Measurements from ENCODE around the gene MMP17.

Gene MMP17

DNA sequence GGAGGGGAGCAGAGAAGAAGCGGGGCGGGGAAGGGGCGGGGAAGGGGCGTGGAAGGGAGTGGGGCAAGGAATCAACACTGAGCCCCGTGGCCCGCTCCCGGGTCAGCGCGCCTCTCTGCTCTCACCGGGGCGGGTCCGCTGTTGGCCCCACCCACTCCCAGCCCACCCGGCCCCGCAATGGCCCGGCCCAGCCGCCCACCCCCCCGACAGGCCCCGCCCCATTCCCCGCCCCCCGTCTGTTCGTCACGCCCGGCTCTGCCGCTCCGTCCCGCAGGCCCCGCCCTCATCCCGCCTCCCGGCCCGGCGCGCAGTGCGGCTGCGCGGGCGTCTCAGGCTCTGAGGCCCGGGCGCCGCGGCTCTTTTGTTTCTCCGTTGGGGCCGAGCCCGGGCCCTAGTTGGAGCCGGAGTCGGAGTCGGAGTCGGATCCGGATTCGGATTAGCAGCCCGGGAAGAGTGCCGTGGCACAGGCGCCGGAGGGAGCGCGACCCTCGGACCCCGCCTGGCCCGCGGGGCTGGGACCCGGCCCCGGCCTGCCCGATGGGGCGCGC lies 66.2 kb downstream of the MMP17 start, which contains the start of gene ULK1:
TSS of gene ULK1 (plus strand) at position 310 of the 548 bp plus-strand sequence. CDS start 380 bp downstream, outside the sequence.
- Histone ChIP-seq H3K36me3 (ENCODE audit: control insufficient read depth in 1 of 2, insufficient read depth in 2 of 2, low read length in 2 of 2) (peaks cover 0 to 4% of the 10 kb centered on the region in 2 donors), H3K27ac (ENCODE audit: low read length) (peak within 1 kb of the TSS; percentile 72), H3K9me3 (ENCODE audit: control insufficient read depth in 1 of 2, low read length in 2 of 2) (no peaks in the 10 kb centered on the region), H3K4me1 (ENCODE audit: control insufficient read depth in 1 of 2, insufficient read depth in 2 of 2, low read length in 2 of 2) (peaks cover 10 to 23% of the 10 kb centered on the region in 2 donors), H3K27me3 (ENCODE audit: low read depth, low read length) (no peaks in the 10 kb centered on the region), H3K4me3 (ENCODE audit: low read depth in 1 of 2, low read length in 2 of 2) (peak within 1 kb of the TSS; percentile 67 to 85)

DNA sequence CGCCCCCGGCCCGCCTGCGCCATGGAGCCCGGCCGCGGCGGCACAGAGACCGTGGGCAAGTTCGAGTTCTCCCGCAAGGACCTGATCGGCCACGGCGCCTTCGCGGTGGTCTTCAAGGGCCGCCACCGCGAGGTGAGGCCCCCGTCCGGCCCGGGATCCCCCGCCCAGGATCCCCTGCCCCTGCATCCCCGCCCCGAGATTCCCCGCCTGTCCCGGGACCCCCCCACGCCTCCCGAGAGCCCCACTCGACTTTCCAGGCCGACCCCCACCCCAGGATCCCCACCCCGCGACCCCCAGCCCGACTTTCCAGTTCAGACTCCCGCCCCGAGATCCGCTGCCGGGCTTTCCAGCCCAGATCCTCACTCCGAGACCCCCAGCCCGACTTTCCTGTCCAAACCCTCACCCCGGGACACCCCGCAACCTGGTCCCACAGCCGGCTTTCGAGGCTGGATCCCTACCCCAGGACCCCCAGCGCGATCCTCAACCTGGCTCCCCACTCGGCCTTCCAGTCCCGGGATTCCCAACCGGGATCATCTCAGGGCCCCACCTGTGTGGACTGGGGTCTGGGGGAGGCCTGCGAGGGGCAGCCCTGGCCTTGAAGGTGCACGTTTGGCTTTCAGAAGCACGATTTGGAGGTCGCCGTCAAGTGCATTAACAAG lies 66.9 kb downstream of the MMP17 start:
- H3K4me3 ChIP-seq (ENCODE audit: low read depth in 1 of 2, low read length in 2 of 2), result peak overlapping the region; percentile 67 to 85
- H3K9me3 ChIP-seq (ENCODE audit: control insufficient read depth in 1 of 2, low read length in 2 of 2), result no peaks in the 10 kb centered on the region
- H3K4me1 ChIP-seq (ENCODE audit: control insufficient read depth in 1 of 2, insufficient read depth in 2 of 2, low read length in 2 of 2), result peaks cover 10 to 28% of the 10 kb centered on the region in 2 donors
- peak overlapping the region; percentile 72 for H3K27ac ChIP-seq (ENCODE audit: low read length)
- peaks cover 0 to 4% of the 10 kb centered on the region in 2 donors for H3K36me3 ChIP-seq (ENCODE audit: control insufficient read depth in 1 of 2, insufficient read depth in 2 of 2, low read length in 2 of 2)
- no peaks in the 10 kb centered on the region for H3K27me3 ChIP-seq (ENCODE audit: low read depth, low read length)

DNA sequence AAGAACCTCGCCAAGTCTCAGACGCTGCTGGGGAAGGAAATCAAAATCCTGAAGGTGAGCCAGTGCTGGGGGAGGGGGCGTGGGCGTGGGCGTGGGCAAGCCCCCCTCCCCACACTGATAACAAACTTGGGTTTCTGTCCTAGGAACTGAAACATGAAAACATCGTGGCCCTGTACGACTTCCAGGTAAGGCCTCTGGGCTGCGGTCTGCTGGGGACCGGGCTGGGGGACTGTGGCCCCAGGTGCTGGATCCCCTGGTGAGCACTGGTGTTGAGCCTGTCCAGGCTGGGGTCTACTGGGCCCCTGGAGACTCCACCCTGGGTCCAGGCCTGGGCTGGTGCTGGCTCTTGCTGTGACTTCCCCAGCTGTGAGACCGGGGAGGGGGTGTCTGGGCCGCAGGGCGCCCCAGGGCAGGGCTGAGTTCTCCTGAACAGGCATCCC lies 67.5 kb downstream of the MMP17 start:
- peaks cover 0 to 8% of the 10 kb centered on the region in 2 donors for H3K36me3 ChIP-seq (ENCODE audit: control insufficient read depth in 1 of 2, insufficient read depth in 2 of 2, low read length in 2 of 2)
- H3K27ac ChIP-seq (ENCODE audit: low read length), result peak overlapping the region; percentile 72
- no peaks in the 10 kb centered on the region for H3K27me3 ChIP-seq (ENCODE audit: low read depth, low read length)
- peaks cover 10 to 32% of the 10 kb centered on the region in 2 donors for H3K4me1 ChIP-seq (ENCODE audit: control insufficient read depth in 1 of 2, insufficient read depth in 2 of 2, low read length in 2 of 2)
- H3K4me3 ChIP-seq (ENCODE audit: low read depth in 1 of 2, low read length in 2 of 2), result peak overlapping the region; percentile 67 to 85
- no peaks in the 10 kb centered on the region for H3K9me3 ChIP-seq (ENCODE audit: control insufficient read depth in 1 of 2, low read length in 2 of 2)

DNA sequence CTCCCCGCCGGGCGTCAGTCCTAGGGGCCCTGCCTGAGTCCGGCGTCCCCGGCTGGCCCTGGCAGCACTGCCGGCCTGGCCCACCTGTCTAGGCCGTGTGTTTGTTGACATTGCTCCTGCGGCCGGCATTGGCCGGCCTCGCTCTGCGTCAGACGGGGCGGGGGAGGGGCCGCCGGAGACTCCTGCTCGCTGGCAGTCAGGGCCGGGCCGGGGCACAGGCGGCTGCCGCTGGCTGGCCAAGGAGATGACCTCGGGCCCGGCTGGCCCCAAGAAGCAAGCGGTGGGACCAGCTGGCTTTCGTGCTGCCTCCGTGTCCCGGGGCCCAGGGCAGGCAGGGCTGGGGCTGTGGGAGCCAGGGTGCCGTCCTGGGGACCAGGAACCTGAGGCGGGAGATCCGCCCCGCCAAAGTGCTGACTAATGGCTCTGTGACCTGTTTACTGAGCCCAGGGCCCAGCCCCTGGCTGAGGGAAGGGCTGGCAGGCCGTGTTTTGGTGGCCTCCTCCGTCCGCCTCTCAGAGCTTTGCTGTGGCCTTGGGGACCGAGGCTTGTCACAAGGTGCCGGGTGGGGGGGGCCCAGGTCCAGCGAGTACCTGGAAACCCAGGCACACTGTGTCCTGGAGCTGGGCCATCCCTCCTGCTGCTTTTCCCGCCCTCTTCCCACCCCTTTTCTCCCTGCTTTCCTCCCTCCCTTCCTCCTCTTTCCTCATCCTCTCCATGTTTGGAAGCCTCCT lies 68.1 kb downstream of the MMP17 start:
- Histone ChIP-seq H3K36me3 (ENCODE audit: control insufficient read depth in 1 of 2, insufficient read depth in 2 of 2, low read length in 2 of 2) (peaks cover 0 to 9% of the 10 kb centered on the region in 2 donors), H3K4me1 (ENCODE audit: control insufficient read depth in 1 of 2, insufficient read depth in 2 of 2, low read length in 2 of 2) (peaks cover 10 to 33% of the 10 kb centered on the region in 2 donors), H3K9me3 (ENCODE audit: control insufficient read depth in 1 of 2, low read length in 2 of 2) (no peaks in the 10 kb centered on the region), H3K27ac (ENCODE audit: low read length) (peak overlapping the region; percentile 72), H3K4me3 (ENCODE audit: low read depth in 1 of 2, low read length in 2 of 2) (peak overlapping the region; percentile 67 to 85), H3K27me3 (ENCODE audit: low read depth, low read length) (no peaks in the 10 kb centered on the region)

DNA sequence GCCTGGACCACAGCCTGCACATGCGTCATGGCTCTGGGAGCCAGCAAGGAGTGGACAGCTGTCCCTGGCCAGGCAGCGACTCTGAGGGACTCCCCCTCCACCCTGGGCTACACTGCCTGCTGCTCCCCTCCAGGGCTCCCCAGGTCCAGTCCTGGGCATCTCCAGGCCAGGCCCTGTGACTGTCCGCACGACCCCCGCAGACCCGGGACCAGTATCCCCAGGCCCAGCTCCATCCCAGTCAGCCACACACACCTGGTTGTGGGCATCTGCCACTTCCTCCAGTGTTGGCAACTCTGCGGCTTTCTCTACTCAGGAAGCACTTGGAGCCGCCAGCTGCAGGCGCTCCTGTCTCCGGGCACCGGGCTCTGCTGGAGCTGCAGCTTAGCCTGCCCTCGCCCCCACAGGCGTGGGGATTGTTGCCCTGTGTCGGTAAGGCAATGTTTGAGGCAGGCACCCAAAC lies 68.6 kb downstream of the MMP17 start:
- H3K27ac ChIP-seq (ENCODE audit: low read length), result peak overlapping the region; percentile 72
- H3K4me1 ChIP-seq (ENCODE audit: control insufficient read depth in 1 of 2, insufficient read depth in 2 of 2, low read length in 2 of 2), result peaks cover 10 to 39% of the 10 kb centered on the region in 2 donors
- H3K36me3 ChIP-seq (ENCODE audit: control insufficient read depth in 1 of 2, insufficient read depth in 2 of 2, low read length in 2 of 2), result peaks cover 0 to 9% of the 10 kb centered on the region in 2 donors
- no peaks in the 10 kb centered on the region for H3K27me3 ChIP-seq (ENCODE audit: low read depth, low read length)
- peak overlapping the region; percentile 67 to 85 for H3K4me3 ChIP-seq (ENCODE audit: low read depth in 1 of 2, low read length in 2 of 2)
- H3K9me3 ChIP-seq (ENCODE audit: control insufficient read depth in 1 of 2, low read length in 2 of 2), result no peaks in the 10 kb centered on the region

DNA sequence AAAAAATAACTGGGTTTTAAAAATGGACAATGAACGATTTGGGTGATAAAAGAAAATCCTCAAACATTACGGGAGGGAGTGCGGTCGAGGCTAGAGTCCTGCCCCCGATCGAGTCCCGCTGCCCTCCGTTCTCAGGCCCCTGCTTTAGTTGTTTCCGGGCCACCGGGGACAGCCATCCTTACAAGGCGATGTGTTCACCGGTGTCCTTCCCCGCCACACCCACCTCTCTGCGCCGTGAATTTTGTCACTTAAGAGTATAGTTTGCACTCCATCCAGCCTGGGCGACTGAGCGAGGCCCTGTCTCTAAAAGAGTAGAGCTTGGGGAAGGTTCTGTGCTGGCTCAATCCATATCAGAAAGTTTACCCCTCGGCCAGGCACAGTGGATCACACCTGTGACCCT lies 69.1 kb downstream of the MMP17 start:
- Histone ChIP-seq H3K27me3 (ENCODE audit: low read depth, low read length) (no peaks in the 10 kb centered on the region), H3K9me3 (ENCODE audit: control insufficient read depth in 1 of 2, low read length in 2 of 2) (no peaks in the 10 kb centered on the region), H3K4me3 (ENCODE audit: low read depth in 1 of 2, low read length in 2 of 2) (peak overlapping the region in 1 of 2 donors; percentile 85), H3K36me3 (ENCODE audit: control insufficient read depth in 1 of 2, insufficient read depth in 2 of 2, low read length in 2 of 2) (peaks cover 0 to 9% of the 10 kb centered on the region in 2 donors), H3K4me1 (ENCODE audit: control insufficient read depth in 1 of 2, insufficient read depth in 2 of 2, low read length in 2 of 2) (peaks cover 10 to 43% of the 10 kb centered on the region in 2 donors), H3K27ac (ENCODE audit: low read length) (peak overlapping the region; percentile 72)

DNA sequence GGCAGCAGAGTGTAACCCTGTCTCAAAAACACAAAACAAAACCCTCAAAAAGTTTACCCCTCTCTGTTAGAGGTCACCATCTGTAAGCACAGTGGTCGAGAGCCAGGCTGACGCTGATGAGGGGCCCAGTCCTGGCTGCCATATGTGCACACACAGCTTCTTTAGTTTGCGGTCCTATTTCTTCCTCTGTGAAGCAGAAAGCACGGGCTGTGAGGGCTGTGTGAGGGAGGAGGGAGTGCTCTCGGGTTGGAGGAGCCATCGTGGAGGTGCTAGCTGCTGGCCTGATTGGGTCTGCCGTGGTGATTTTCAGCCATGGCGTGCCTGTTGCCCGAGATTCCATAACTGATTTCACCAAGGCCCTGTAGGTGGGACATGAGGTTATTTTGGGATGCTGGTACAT lies 69.7 kb downstream of the MMP17 start:
- Histone ChIP-seq H3K9me3 (ENCODE audit: control insufficient read depth in 1 of 2, low read length in 2 of 2) (no peaks in the 10 kb centered on the region), H3K36me3 (ENCODE audit: control insufficient read depth in 1 of 2, insufficient read depth in 2 of 2, low read length in 2 of 2) (peaks cover 0 to 9% of the 10 kb centered on the region in 2 donors), H3K4me1 (ENCODE audit: control insufficient read depth in 1 of 2, insufficient read depth in 2 of 2, low read length in 2 of 2) (peaks cover 10 to 48% of the 10 kb centered on the region in 2 donors), H3K27ac (ENCODE audit: low read length) (no peak overlapping the region), H3K4me3 (ENCODE audit: low read depth in 1 of 2, low read length in 2 of 2) (no peak overlapping the region), H3K27me3 (ENCODE audit: low read depth, low read length) (no peaks in the 10 kb centered on the region)

DNA sequence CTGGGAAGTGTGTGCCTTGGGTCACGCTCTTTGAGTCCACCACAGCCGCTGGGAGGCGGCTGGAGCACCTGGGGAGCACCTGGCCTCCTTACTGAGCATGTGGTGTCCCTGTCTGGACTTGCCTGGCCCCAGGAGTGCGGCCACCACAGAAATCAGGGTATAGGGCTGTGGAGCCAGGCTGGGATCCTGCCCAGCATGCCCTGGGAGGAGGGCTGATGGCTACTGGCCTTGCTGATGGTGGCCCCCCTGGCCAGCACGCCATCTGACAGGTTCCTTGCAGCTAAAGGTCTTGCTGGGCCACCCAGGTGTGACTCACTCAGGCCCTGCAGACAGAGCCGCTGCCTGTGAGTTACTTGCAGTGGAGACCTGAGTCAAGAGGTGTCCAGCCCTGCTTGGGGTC lies 72.2 kb downstream of the MMP17 start:
- H3K4me3 ChIP-seq (ENCODE audit: low read depth in 1 of 2, low read length in 2 of 2), result no peak overlapping the region
- H3K27me3 ChIP-seq (ENCODE audit: low read depth, low read length), result no peaks in the 10 kb centered on the region
- peaks cover 10 to 66% of the 10 kb centered on the region in 2 donors for H3K4me1 ChIP-seq (ENCODE audit: control insufficient read depth in 1 of 2, insufficient read depth in 2 of 2, low read length in 2 of 2)
- H3K27ac ChIP-seq (ENCODE audit: low read length), result no peak overlapping the region
- no peaks in the 10 kb centered on the region for H3K9me3 ChIP-seq (ENCODE audit: control insufficient read depth in 1 of 2, low read length in 2 of 2)
- H3K36me3 ChIP-seq (ENCODE audit: control insufficient read depth in 1 of 2, insufficient read depth in 2 of 2, low read length in 2 of 2), result peaks cover 0 to 12% of the 10 kb centered on the region in 2 donors

All from muscle layer of duodenum (tissue), 2 donors.